GM12878 (cell line): ENCODE measurements around the gene LYPD5. TPM values are rescaled to one million over a fixed set of nuclear protein-coding genes. Genes with fewer than 3 reads are reported as not detected.

Experiments
- ATAC-seq: fragments of 200-7000 bp; cut with Tn5 transposase; 3 replicates; pipeline ENCODE4 v1.9.1; 2020; ENCODE audit warnings: mild to moderate bottlenecking, moderate library complexity
- BruUV-seq: library from RNA; stranded (reverse); fragments of 400-500 nt; replicated peaks from 2 replicates; lab custom pipeline; 2021; lab: Mats Ljungman, UMichigan
- CTCF ChIA-PET: fragments of 300-600 bp; sonication (Branson Sonifier 250); formaldehyde crosslinking; extraction: SDS; loops from one replicate; lab custom pipeline; 2021; ENCODE audit warnings: inconsistent platforms; lab: Yijun Ruan, JAX
- POLR2A ChIA-PET: fragments of 350-600 bp; formaldehyde crosslinking; extraction: SDS; loops from one replicate; lab custom pipeline; 2021; ENCODE audit warnings: inconsistent platforms; lab: Charles Lee
- RAD21 ChIA-PET: fragments of 300-600 bp; sonication (Branson Sonifier 250); formaldehyde crosslinking; loops from one replicate; lab custom pipeline; 2023; ENCODE audit warnings: antibody characterized with exemption; ENCODE audit not compliant: unreplicated experiment; lab: Charles Lee
- SMC1A ChIA-PET: fragments of 300-600 bp; sonication (Branson Sonifier 250); formaldehyde crosslinking; loops from one replicate; lab custom pipeline; 2023; ENCODE audit not compliant: unreplicated experiment, uncharacterized antibody; lab: Charles Lee
- DNase-seq: peaks from one replicate; pipeline ENCODE4 v3.0.0-alpha.2; 2011; ENCODE audit warnings: low read depth, low spot score
- FAIRE-seq: peaks from 3 replicates; lab custom pipeline; 2011; peaks lifted over from hg19 to GRCh38; lab: Jason Lieb, UNC
- H2AFZ ChIP-seq: 2 replicates; pipeline ENCODE4 v1.6.0; 2011; ENCODE audit warnings: low read depth, low read length, control low read depth; ENCODE audit not compliant: control insufficient read depth
- H3K27ac ChIP-seq: 2 replicates; pipeline ENCODE4 v1.5.1; 2011; ENCODE audit warnings: control low read depth; ENCODE audit not compliant: control insufficient read depth, insufficient read depth
- H3K27me3 ChIP-seq, 2 experiments: replicated peaks in 1 of 2; 2 replicates each; pipeline versions ENCODE4 v1.6.0 to v1.6.1; 2011; ENCODE audit warnings: low read length in 1 of 2; ENCODE audit not compliant: control insufficient read depth in 2 of 2, insufficient read depth in 2 of 2
- H3K36me3 ChIP-seq, 2 experiments: 2 replicates each; pipeline ENCODE4 v1.5.1; 2011; ENCODE audit warnings: low read length in 1 of 2; ENCODE audit not compliant: control insufficient read depth in 2 of 2, insufficient read depth in 2 of 2
- H3K4me1 ChIP-seq: 2 replicates; pipeline ENCODE4 v1.6.1; 2011; ENCODE audit warnings: mild to moderate bottlenecking, low read length, moderate library complexity, mixed read lengths; ENCODE audit not compliant: control insufficient read depth, insufficient read depth
- H3K4me2 ChIP-seq: 2 replicates; pipeline ENCODE4 v1.6.0; 2011; ENCODE audit warnings: control low read depth; ENCODE audit not compliant: control insufficient read depth, insufficient read depth
- H3K4me3 ChIP-seq: fragments of 200-600 bp; sonication (generic); 2 replicates; pipeline ENCODE4 v1.5.1; 2016
- H3K79me2 ChIP-seq: 2 replicates; pipeline ENCODE4 v1.6.0; 2011; ENCODE audit warnings: low read length; ENCODE audit not compliant: control insufficient read depth, insufficient read depth
- H3K9ac ChIP-seq: 2 replicates; pipeline ENCODE4 v1.8.0; 2011; ENCODE audit warnings: low read length, control low read depth, mixed read lengths; ENCODE audit not compliant: control insufficient read depth, insufficient read depth
- H3K9me3 ChIP-seq: replicated peaks from 3 replicates; pipeline ENCODE4 v1.5.1; 2011; ENCODE audit warnings: mild to moderate bottlenecking, low read length; ENCODE audit not compliant: control insufficient read depth, insufficient read depth
- H4K20me1 ChIP-seq: 2 replicates; pipeline ENCODE4 v1.6.0; 2011; ENCODE audit not compliant: control insufficient read depth, insufficient read depth
- RUNX3 ChIP-seq: IDR thresholded peaks from 2 replicates; pipeline ENCODE4 v1.6.1; 2012; ENCODE audit warnings: low read length, inconsistent platforms
- WGBS: methylation state at CpG from one replicate; pipeline ENCODE4 v1.1.6; 2016; ENCODE audit warnings: low lambda C conversion rate; ENCODE audit not compliant: insufficient replicate concordance, insufficient coverage; ENCODE audit errors: missing lambda C conversion rate; 5-methylcytosine and 5-hydroxymethylcytosine counted together
- in situ Hi-C: fragments of 300-500 bp; cut with MboI; formaldehyde crosslinking; loops from 9 replicates; pipeline ENCODE4 v1.14.3; 2018; ENCODE audit warnings: mixed read lengths
- intact Hi-C: fragments of 100-400 bp; cut with micrococcal nuclease; formaldehyde crosslinking; loops from one replicate; pipeline ENCODE4 v1.14.2; 2022; ENCODE audit not compliant: unreplicated experiment
- polyA plus RNA-seq, 11 experiments: library from polyadenylated mRNA; depleted of rRNA in 4 of 11; unstranded in 6 of 11; stranded (reverse) in 5 of 11; fragments of >200 nt; fragmentation: Nextera tagmentation in 4 of 11; fragmentation: Illumina TruSeq in 1 of 11; extraction: Ambion mirVana in 4 of 11; extraction: Trizol in 1 of 11; gene quantifications; 1 replicate in 1 of 11; 2 replicates in 10 of 11; pipeline versions ENCODE4 v1.2.1 to v1.2.3, GENCODE V29; 2011 to 2016; ENCODE audit warnings: inconsistent platforms in 2 of 11, missing spikeins in 2 of 11, low read depth in 1 of 11
- total RNA-seq, 4 experiments: library from RNA; depleted of rRNA in 3 of 4; stranded (reverse); fragments of >200 nt in 3 of 4; fragmentation: Illumina TruSeq in 1 of 4; extraction: Trizol in 1 of 4; gene quantifications; 2 replicates each; pipeline versions ENCODE4 v1.2.1 to v1.2.3, GENCODE V29; 2013 to 2021
- TF ChIP-seq, protein P1 (sequence below): fragments of 450-650 bp; formaldehyde crosslinking; IDR thresholded peaks from 2 replicates; pipeline ENCODE4 v1.4.0; 2022; ENCODE audit warnings: mild to moderate bottlenecking, moderate library complexity

The LYPD5 gene
- total and polyA plus RNA-seq, 10 of the 15 experiments (the other 5 are each of a cell fraction or from before 2014, with no cell fraction given), result 0.04 to 2.2 (median 0.69) TPM; not detected in 1

DNA sequence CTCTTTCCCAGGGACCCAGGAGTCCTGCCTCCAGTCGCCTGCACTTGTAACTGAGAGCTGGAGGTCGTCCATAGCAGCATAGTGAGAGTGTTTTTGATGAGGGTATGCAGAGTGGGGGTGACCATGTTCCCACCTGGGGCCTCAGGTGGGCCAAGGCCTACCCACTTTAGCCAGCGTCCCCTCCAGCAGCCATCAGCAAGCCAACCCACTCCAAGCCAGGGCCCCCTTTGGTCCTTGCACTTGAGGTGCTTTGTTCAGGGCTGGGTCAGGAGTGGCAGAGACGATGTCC is 35.5 kb downstream of the LYPD5 start:
- Histone ChIP-seq H3K27ac (peak overlapping the region; percentile 100), H3K9ac (peak overlapping the region; percentile 78), H3K4me1 (peaks cover 57% of the 10 kb centered on the region), H3K4me2 (peak overlapping the region; percentile 56), H3K79me2 (no peaks in the 10 kb centered on the region; the same call in 1 of the 2 replicates), H3K36me3 (peaks cover 39 to 40% of the 10 kb centered on the region in 2 experiments), H3K9me3 (no peaks in the 10 kb centered on the region; the same call in 2 of the 3 replicates), H3K27me3 (no peaks in the 10 kb centered on the region), H3K4me3 (peak overlapping the region; percentile 18; the same call in 1 of the 2 replicates), H2AFZ (no peak overlapping the region), H4K20me1 (no peaks in the 10 kb centered on the region)
- FAIRE-seq (no peak), DNase-seq (no peak), ATAC-seq (no peak)
- TSS peak; percentile 35 for BruUV-seq
- ChIA-PET CTCF (interaction anchor here (0.6 to 20.8 kb wide), 12 partner anchors 12 to 172 kb away, joined by 3 to 324 read pairs (median 4); partner anchors contain the start of genes KCNN4, PLAUR and SMG9), RAD21 (interaction anchor here (1.1 to 8.3 kb wide), 7 partner anchors 12 to 98 kb away, joined by 4 to 167 read pairs (median 55); partner anchors contain the start of genes KCNN4, PLAUR and SMG9), SMC1A (interaction anchor here (1.0 to 20.1 kb wide), 7 partner anchors 12 to 98 kb away, joined by 3 to 325 read pairs (median 4); partner anchors contain the start of genes KCNN4 and SMG9), POLR2A (interaction anchor here (0.7 to 18.9 kb wide), 5 partner anchors 11 to 98 kb away, joined by 3 to 389 read pairs (median 12); partner anchors contain the start of genes KCNN4 and SMG9)
- 17% methylated on average over 4 of the region's 4 CpGs for WGBS
- TF ChIP-seq, protein P1, sequence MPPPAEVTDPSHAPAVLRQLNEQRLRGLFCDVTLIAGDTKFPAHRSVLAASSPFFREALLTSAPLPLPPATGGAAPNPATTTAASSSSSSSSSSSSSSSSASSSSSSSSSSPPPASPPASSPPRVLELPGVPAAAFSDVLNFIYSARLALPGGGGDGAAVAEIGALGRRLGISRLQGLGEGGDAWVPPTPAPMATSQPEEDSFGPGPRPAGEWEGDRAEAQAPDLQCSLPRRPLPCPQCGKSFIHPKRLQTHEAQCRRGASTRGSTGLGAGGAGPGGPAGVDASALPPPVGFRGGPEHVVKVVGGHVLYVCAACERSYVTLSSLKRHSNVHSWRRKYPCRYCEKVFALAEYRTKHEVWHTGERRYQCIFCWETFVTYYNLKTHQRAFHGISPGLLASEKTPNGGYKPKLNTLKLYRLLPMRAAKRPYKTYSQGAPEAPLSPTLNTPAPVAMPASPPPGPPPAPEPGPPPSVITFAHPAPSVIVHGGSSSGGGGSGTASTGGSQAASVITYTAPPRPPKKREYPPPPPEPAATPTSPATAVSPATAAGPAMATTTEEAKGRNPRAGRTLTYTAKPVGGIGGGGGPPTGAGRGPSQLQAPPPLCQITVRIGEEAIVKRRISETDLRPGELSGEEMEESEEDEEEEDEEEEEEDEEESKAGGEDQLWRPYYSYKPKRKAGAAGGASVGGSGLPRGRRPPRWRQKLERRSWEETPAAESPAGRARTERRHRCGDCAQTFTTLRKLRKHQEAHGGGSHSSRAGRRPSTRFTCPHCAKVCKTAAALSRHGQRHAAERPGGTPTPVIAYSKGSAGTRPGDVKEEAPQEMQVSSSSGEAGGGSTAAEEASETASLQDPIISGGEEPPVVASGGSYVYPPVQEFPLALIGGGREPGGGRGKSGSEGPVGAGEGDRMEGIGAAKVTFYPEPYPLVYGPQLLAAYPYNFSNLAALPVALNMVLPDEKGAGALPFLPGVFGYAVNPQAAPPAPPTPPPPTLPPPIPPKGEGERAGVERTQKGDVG (CRISPR knock-in tag), result no peak
- TF ChIP-seq RUNX3, result 0 out of 2 replicates have a peak, but pooled peaks have one; percentile 1
- intact Hi-C loops, result no loop called here
- in situ Hi-C loops, result loop anchor here (25.0 kb wide), 2 partner anchors 1696 to 1829 kb away; partner anchors contain the start of genes ERFL and FOSB
